Osteoblast (primary cell): ENCODE data around the gene CBLN3. TPM values are rescaled to one million over a fixed set of nuclear protein-coding genes. Genes with fewer than 3 reads are reported as not detected.

ENCODE experiments used
- DNase-seq: peaks from one replicate; pipeline ENCODE4 v3.0.0; 2011; ENCODE audit warnings: low spot score, mixed read lengths; ENCODE audit not compliant: insufficient read length; ENCODE audit errors: missing footprints
- H2AFZ ChIP-seq: 2 replicates; pipeline ENCODE4 v1.6.0; 2011; ENCODE audit warnings: mild to moderate bottlenecking, low read length
- H3K27ac ChIP-seq: 2 replicates; pipeline ENCODE4 v1.5.1; 2011; ENCODE audit warnings: mild to moderate bottlenecking, low read depth, low read length, moderate library complexity
- H3K27me3 ChIP-seq: 2 replicates; pipeline ENCODE4 v1.6.0; 2012; ENCODE audit warnings: mild to moderate bottlenecking, control low read depth, inconsistent platforms, low read length, moderate library complexity; ENCODE audit not compliant: insufficient read depth
- H3K36me3 ChIP-seq: 2 replicates; pipeline ENCODE4 v1.5.1; 2011; ENCODE audit warnings: mild to moderate bottlenecking, low read length, control low read depth, moderate library complexity; ENCODE audit not compliant: insufficient read depth
- H3K4me1 ChIP-seq: 2 replicates; pipeline ENCODE4 v1.5.1; 2011; ENCODE audit warnings: mild to moderate bottlenecking, low read length, control low read depth, moderate library complexity; ENCODE audit not compliant: insufficient read depth
- H3K4me2 ChIP-seq: 2 replicates; pipeline ENCODE4 v1.6.0; 2011; ENCODE audit warnings: mild to moderate bottlenecking, low read length; ENCODE audit not compliant: insufficient read depth
- H3K4me3 ChIP-seq: fragments of 200-600 bp; sonication (generic); 3 replicates; pipeline ENCODE4 v1.5.1; 2012; ENCODE audit warnings: mild to moderate bottlenecking, low read length, inconsistent platforms; ENCODE audit not compliant: insufficient read depth
- H3K79me2 ChIP-seq: 2 replicates; pipeline ENCODE4 v1.6.0; 2012; ENCODE audit warnings: mild to moderate bottlenecking, low read length, control low read depth, inconsistent platforms; ENCODE audit not compliant: insufficient read depth
- H3K9me3 ChIP-seq: 2 replicates; pipeline ENCODE4 v1.5.1; 2011; ENCODE audit warnings: low read depth, low read length, control low read depth
- H4K20me1 ChIP-seq: 2 replicates; pipeline ENCODE4 v1.6.0; 2012; ENCODE audit warnings: mild to moderate bottlenecking, low read length, control low read depth; ENCODE audit not compliant: insufficient read depth
- total RNA-seq: library from RNA; depleted of rRNA; stranded (reverse); fragments of >200 nt; gene quantifications from 2 replicates; pipeline ENCODE4 v1.2.3, GENCODE V29; 2012
- TF ChIP-seq, protein P1 (sequence below): IDR thresholded peaks from 2 replicates; pipeline ENCODE4 v1.5.1; 2011; ENCODE audit warnings: mild to moderate bottlenecking, low read depth, low read length, moderate library complexity; ENCODE audit errors: extremely low read depth

CBLN3 gene
- total RNA-seq, 1 donor: 4.0 TPM

DNA sequence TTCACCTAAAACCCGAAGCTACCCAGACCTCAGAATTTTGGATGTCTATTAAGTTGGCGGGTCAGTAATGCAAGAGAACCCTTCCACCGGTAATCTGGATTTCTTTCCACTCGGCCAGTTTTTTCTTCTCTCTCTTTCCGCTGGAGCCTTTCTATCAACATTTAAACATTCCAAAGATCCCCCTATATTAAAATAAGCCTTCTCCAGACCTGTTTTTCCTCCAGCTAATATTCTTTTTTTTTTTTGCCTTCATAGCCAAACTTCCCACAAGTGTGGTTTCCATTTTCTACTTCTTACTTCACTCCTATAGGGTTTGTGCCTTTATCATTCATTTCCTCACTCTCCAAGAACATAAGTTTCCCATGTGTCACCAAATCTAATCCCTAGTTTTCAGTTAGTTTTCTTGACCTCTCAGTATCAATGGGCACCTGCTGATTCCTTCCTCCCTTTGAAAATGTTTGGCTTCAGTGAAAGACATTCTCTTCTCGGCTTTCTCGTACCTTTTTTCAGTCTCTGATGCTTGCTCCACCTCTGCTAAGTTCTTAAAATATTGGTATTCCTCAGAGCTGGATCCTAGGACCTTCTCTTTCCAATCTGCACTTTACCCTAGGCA lies 13.7 kb upstream of the CBLN3 start:
- Histone ChIP-seq H4K20me1 (no peaks in the 10 kb centered on the region), H3K4me3 (peak overlapping the region; percentile 82), H3K36me3 (peaks cover 19% of the 10 kb centered on the region), H2AFZ (peak overlapping the region; percentile 69), H3K9me3 (no peaks in the 10 kb centered on the region), H3K79me2 (peaks cover 16% of the 10 kb centered on the region), H3K4me2 (peak overlapping the region; percentile 97), H3K27ac (peak overlapping the region; percentile 99), H3K27me3 (no peaks in the 10 kb centered on the region), H3K4me1 (peaks cover 8% of the 10 kb centered on the region)
- DNase-seq: no peak
- TF ChIP-seq, protein P1, sequence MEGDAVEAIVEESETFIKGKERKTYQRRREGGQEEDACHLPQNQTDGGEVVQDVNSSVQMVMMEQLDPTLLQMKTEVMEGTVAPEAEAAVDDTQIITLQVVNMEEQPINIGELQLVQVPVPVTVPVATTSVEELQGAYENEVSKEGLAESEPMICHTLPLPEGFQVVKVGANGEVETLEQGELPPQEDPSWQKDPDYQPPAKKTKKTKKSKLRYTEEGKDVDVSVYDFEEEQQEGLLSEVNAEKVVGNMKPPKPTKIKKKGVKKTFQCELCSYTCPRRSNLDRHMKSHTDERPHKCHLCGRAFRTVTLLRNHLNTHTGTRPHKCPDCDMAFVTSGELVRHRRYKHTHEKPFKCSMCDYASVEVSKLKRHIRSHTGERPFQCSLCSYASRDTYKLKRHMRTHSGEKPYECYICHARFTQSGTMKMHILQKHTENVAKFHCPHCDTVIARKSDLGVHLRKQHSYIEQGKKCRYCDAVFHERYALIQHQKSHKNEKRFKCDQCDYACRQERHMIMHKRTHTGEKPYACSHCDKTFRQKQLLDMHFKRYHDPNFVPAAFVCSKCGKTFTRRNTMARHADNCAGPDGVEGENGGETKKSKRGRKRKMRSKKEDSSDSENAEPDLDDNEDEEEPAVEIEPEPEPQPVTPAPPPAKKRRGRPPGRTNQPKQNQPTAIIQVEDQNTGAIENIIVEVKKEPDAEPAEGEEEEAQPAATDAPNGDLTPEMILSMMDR: no peak

- H3K27ac ChIP-seq: peak within 1 kb of the TSS; percentile 99
- H3K79me2 ChIP-seq: peaks cover 20% of the 10 kb centered on the region
- no peaks in the 10 kb centered on the region for H3K9me3 ChIP-seq
- TF ChIP-seq, protein P1: no peak
- peak within 1 kb of the TSS; percentile 82 for H3K4me3 ChIP-seq
- peak within 1 kb of the TSS; percentile 97 for H3K4me2 ChIP-seq
- H3K36me3 ChIP-seq: peaks cover 26% of the 10 kb centered on the region
- peaks cover 4% of the 10 kb centered on the region for H4K20me1 ChIP-seq
- H3K4me1 ChIP-seq: peaks cover 8% of the 10 kb centered on the region
- peak; percentile 97 for DNase-seq
- peak within 1 kb of the TSS; percentile 87 for H2AFZ ChIP-seq
- H3K27me3 ChIP-seq: no peaks in the 10 kb centered on the region
Measured at GRCh38 chr14:24442240-24443052, 13.0 kb upstream of the CBLN3 start, which contains the start of gene SDR39U1. SDR39U1 (minus strand) TSS chr14:24442776; CDS start chr14:24442769, 7 bp downstream.

- Histone ChIP-seq H4K20me1 (peaks cover 10% of the 10 kb centered on the region), H3K79me2 (peaks cover 24% of the 10 kb centered on the region), H3K4me2 (peak overlapping the region; percentile 97), H3K27ac (peak overlapping the region; percentile 99), H3K4me3 (peak overlapping the region; percentile 82), H3K4me1 (peaks cover 8% of the 10 kb centered on the region), H2AFZ (peak overlapping the region; percentile 75), H3K9me3 (no peaks in the 10 kb centered on the region), H3K27me3 (no peaks in the 10 kb centered on the region), H3K36me3 (peaks cover 31% of the 10 kb centered on the region)
- TF ChIP-seq, protein P1: no peak
- DNase-seq: peak; percentile 91
Measured at GRCh38 chr14:24441904-24442239, 12.4 kb upstream of the CBLN3 start.

GRCh38 chr14:24441485-24441884 lies 12.0 kb upstream of the CBLN3 start:
- Histone ChIP-seq H3K27ac (peak overlapping the region; percentile 99), H2AFZ (no peak overlapping the region), H3K4me2 (peak overlapping the region; percentile 97), H3K79me2 (peaks cover 24% of the 10 kb centered on the region), H3K4me1 (peaks cover 10% of the 10 kb centered on the region), H3K36me3 (peaks cover 33% of the 10 kb centered on the region), H3K4me3 (peak overlapping the region; percentile 82), H3K27me3 (no peaks in the 10 kb centered on the region), H3K9me3 (no peaks in the 10 kb centered on the region), H4K20me1 (peaks cover 11% of the 10 kb centered on the region)
- TF ChIP-seq, protein P1: no peak
- DNase-seq: no peak
